HFFc6 (cell line): ENCODE data around the gene MYLK. TPM values are rescaled to one million over a fixed set of nuclear protein-coding genes. Genes with fewer than 3 reads are reported as not detected.

Experiments
- DNase-seq: peaks from one replicate; pipeline ENCODE4 v3.0.0-alpha.2; 2018
- H3K27ac Mint-ChIP-seq: 2 replicates; pipeline ENCODE4 v1.8.0; 2020; ENCODE audit warnings: mild to moderate bottlenecking, mixed read lengths
- H3K27me3 Mint-ChIP-seq: 2 replicates; pipeline ENCODE4 v1.8.0; 2021; ENCODE audit warnings: mild to moderate bottlenecking, moderate library complexity, mixed read lengths; ENCODE audit not compliant: insufficient read depth
- H3K36me3 Mint-ChIP-seq: 2 replicates; pipeline ENCODE4 v1.8.0; 2021; ENCODE audit warnings: low read depth, mixed read lengths
- H3K4me1 Mint-ChIP-seq: 2 replicates; pipeline ENCODE4 v1.8.0; 2020; ENCODE audit warnings: low read depth, mixed read lengths
- H3K4me3 Mint-ChIP-seq: 2 replicates; pipeline ENCODE4 v1.8.0; 2020; ENCODE audit warnings: mild to moderate bottlenecking, moderate library complexity, mixed read lengths
- H3K9me3 Mint-ChIP-seq: 2 replicates; pipeline ENCODE4 v1.8.0; 2020; ENCODE audit warnings: mild to moderate bottlenecking, mixed read lengths
- CTCF ChIP-seq: fragments of 200-600 bp; sonication (generic); IDR thresholded peaks from 2 replicates; pipeline ENCODE4 v1.5.0; 2021; ENCODE audit warnings: antibody characterized with exemption, mild to moderate bottlenecking
- total RNA-seq, 6 experiments: library from RNA; stranded (reverse); fragmentation: NEBNext Ultra II Directional; extraction: Animal tissue kit (Norgen Biotek cat#: 25700); gene quantifications; 2 replicates in 1 of 6; 3 replicates in 5 of 6; pipeline ENCODE4 v1.2.3, GENCODE V29; 2021

The MYLK gene
- total RNA-seq, 6 experiments from 2014 or later = 296 to 431 (median 335) TPM

GRCh38 chr3:123755085-123755484, 129.0 kb downstream of the MYLK start:
- no peaks in the 10 kb centered on the region for H3K9me3 Mint-ChIP-seq
- H3K27me3 Mint-ChIP-seq = peaks cover 10% of the 10 kb centered on the region
- H3K27ac Mint-ChIP-seq = peak overlapping the region; percentile 87
- no peak for TF ChIP-seq CTCF
- H3K4me1 Mint-ChIP-seq = peaks cover 99% of the 10 kb centered on the region
- no peak for DNase-seq
- H3K4me3 Mint-ChIP-seq = peak overlapping the region; percentile 41; the same call in 1 of the 2 replicates
- H3K36me3 Mint-ChIP-seq = peaks cover 64% of the 10 kb centered on the region

DNA sequence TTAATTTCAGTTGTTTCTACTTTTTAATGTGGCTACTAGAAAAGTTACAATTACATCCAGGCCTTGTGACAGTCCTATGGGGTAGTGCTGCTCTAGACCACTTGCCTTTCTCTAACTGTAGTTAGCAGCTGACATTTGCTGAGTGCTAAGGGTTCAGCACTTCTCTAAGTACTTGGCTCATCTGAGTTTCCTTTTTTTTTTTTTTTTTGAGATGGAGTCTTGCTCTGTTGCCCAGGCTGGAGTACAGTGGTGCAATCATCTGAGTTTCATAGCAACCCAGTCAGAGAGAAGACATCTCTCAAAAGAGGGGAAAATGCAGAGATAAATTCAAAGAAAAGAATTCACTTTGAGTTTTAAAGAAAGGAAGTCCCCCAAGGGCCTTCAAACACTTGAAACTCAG, 130.8 kb downstream of the MYLK start:
- peaks cover 11% of the 10 kb centered on the region for H3K27me3 Mint-ChIP-seq
- H3K4me3 Mint-ChIP-seq = peak overlapping the region; percentile 28; the same call in 1 of the 2 replicates
- H3K4me1 Mint-ChIP-seq = peaks cover 93% of the 10 kb centered on the region
- DNase-seq = no peak
- no peak for TF ChIP-seq CTCF
- peaks cover 68% of the 10 kb centered on the region for H3K36me3 Mint-ChIP-seq
- H3K9me3 Mint-ChIP-seq = peaks cover 5% of the 10 kb centered on the region
- H3K27ac Mint-ChIP-seq = peak overlapping the region; percentile 69

GRCh38 chr3:123752228-123752627, 131.9 kb downstream of the MYLK start:
- no peak for TF ChIP-seq CTCF
- H3K4me1 Mint-ChIP-seq = peaks cover 88% of the 10 kb centered on the region
- no peak overlapping the region; the same call in 1 of the 2 replicates for H3K4me3 Mint-ChIP-seq
- no peak for DNase-seq
- H3K9me3 Mint-ChIP-seq = peaks cover 5% of the 10 kb centered on the region
- peaks cover 71% of the 10 kb centered on the region for H3K36me3 Mint-ChIP-seq
- peaks cover 17% of the 10 kb centered on the region for H3K27me3 Mint-ChIP-seq
- H3K27ac Mint-ChIP-seq = peak overlapping the region; percentile 94

- H3K36me3 Mint-ChIP-seq = peaks cover 73% of the 10 kb centered on the region
- H3K9me3 Mint-ChIP-seq = peaks cover 5% of the 10 kb centered on the region
- peaks cover 17% of the 10 kb centered on the region for H3K27me3 Mint-ChIP-seq
- H3K4me3 Mint-ChIP-seq = peak overlapping the region; percentile 66
- TF ChIP-seq CTCF = no peak
- peak; percentile 75 for DNase-seq
- peaks cover 87% of the 10 kb centered on the region for H3K4me1 Mint-ChIP-seq
- H3K27ac Mint-ChIP-seq = peak overlapping the region; percentile 94
Observed at GRCh38 chr3:123751433-123751832, 132.7 kb downstream of the MYLK start.

- peak overlapping the region; percentile 94 for H3K27ac Mint-ChIP-seq
Observed at GRCh38 chr3:123750659-123751420, 133.3 kb downstream of the MYLK start.

More at GRCh38 chr3:123750659-123751420, 133.3 kb downstream of the MYLK start:
- DNase-seq = peak; percentile 92
- H3K9me3 Mint-ChIP-seq = peaks cover 9% of the 10 kb centered on the region
- H3K36me3 Mint-ChIP-seq = peaks cover 75% of the 10 kb centered on the region
- H3K4me3 Mint-ChIP-seq = peak overlapping the region; percentile 68
- peaks cover 17% of the 10 kb centered on the region for H3K27me3 Mint-ChIP-seq
- peak; percentile 48 for TF ChIP-seq CTCF
- H3K4me1 Mint-ChIP-seq = peaks cover 86% of the 10 kb centered on the region
